ENCODE results near the gene HTR7.
"Not testable (repeated sequence)": the region's sequence is repeated elsewhere in the genome, so short reads cannot be mapped to it uniquely, and the experiment has no call there.

The HTR7 gene

DNA sequence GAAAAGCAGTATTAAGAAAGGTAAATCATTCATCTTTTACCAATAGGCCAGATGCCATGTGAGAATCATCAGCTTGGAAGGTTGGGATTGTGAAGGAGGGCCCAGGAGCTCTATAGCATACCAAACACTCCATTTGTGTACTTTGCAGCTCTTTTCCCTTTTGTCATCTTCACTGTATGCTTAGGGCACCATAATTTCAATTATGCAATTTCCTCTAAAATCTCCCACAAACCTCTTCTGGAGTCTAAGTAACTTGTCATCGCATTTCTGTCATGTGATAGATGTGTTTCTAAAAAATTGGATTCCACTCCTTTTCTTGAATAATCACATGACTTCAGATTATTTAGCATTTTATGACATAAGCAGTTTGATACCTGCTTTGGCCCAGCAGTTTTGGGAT, 31.8 kb upstream of the HTR7 start:
- Histone ChIP-seq H3K9me3 (no peaks in the 10 kb centered on the region), H3K4me3 (ENCODE audit: low read depth in 1 of 2, low read length in 1 of 2) (no peak overlapping the region), H3K4me1 (ENCODE audit: control insufficient read depth in 1 of 2, insufficient read depth in 1 of 2, low read depth in 1 of 2, low read length in 1 of 2) (no peaks in the 10 kb centered on the region), H3K27ac (no peak overlapping the region), H3K36me3 (peaks cover 38% of the 10 kb centered on the region), H3K27me3 (no peaks in the 10 kb centered on the region)
- TF ChIP-seq, protein P1, sequence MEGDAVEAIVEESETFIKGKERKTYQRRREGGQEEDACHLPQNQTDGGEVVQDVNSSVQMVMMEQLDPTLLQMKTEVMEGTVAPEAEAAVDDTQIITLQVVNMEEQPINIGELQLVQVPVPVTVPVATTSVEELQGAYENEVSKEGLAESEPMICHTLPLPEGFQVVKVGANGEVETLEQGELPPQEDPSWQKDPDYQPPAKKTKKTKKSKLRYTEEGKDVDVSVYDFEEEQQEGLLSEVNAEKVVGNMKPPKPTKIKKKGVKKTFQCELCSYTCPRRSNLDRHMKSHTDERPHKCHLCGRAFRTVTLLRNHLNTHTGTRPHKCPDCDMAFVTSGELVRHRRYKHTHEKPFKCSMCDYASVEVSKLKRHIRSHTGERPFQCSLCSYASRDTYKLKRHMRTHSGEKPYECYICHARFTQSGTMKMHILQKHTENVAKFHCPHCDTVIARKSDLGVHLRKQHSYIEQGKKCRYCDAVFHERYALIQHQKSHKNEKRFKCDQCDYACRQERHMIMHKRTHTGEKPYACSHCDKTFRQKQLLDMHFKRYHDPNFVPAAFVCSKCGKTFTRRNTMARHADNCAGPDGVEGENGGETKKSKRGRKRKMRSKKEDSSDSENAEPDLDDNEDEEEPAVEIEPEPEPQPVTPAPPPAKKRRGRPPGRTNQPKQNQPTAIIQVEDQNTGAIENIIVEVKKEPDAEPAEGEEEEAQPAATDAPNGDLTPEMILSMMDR (IDR thresholded peaks at IDR 0.05) = no peak

DNA sequence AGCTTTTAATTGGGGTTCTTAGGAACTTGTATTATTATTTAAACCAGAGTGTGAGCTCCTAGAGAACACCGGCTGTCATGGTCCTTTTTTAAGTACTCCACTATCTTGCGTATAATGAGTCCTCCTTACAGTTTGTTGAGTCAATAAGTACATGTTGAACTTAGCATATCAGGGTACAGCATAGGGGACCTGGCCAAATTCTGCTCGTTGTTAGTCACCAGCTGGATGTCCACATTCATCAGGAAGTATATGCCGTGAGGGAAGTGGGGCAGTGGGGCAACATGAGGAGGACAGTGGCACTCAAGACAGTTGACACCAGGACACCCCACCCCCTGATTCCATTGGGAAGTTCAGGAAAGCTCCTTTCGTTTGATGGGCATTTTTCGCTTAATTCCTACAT, 30.5 kb upstream of the HTR7 start:
- Histone ChIP-seq H3K4me1 (ENCODE audit: control insufficient read depth in 1 of 2, insufficient read depth in 1 of 2, low read depth in 1 of 2, low read length in 1 of 2) (no peaks in the 10 kb centered on the region), H3K27ac (no peak overlapping the region), H3K36me3 (peaks cover 35% of the 10 kb centered on the region), H3K9me3 (no peaks in the 10 kb centered on the region), H3K27me3 (no peaks in the 10 kb centered on the region), H3K4me3 (ENCODE audit: low read depth in 1 of 2, low read length in 1 of 2) (no peak overlapping the region)
- TF ChIP-seq, protein P1 (IDR thresholded peaks at IDR 0.05) = no peak

DNA sequence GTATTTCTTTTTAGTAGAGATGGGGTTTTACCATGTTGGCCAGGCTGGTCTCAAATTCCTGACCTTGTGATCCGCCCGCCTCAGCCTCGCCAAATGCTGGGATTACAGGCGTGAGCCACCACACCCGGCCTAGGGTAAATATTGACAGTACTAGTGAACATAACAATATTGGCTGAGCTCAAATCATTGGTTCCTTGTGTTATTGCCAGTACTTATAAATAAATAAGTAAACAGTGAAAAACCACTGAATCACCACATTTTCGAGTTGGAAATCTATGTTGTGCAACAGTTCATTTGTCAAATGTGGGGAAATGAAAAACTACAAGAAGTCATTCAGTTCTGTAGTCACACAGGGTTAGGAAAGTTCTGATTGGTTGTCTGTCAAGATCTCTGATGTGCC, 29.7 kb upstream of the HTR7 start:
- H3K9me3 ChIP-seq = no peaks in the 10 kb centered on the region
- no peak overlapping the region for H3K4me3 ChIP-seq (ENCODE audit: low read depth in 1 of 2, low read length in 1 of 2)
- TF ChIP-seq, protein P1 (IDR thresholded peaks at IDR 0.05) = no peak
- no peak overlapping the region for H3K27ac ChIP-seq
- H3K36me3 ChIP-seq = peaks cover 39% of the 10 kb centered on the region
- no peaks in the 10 kb centered on the region for H3K27me3 ChIP-seq
- H3K4me1 ChIP-seq (ENCODE audit: control insufficient read depth in 1 of 2, insufficient read depth in 1 of 2, low read depth in 1 of 2, low read length in 1 of 2) = no peaks in the 10 kb centered on the region

DNA sequence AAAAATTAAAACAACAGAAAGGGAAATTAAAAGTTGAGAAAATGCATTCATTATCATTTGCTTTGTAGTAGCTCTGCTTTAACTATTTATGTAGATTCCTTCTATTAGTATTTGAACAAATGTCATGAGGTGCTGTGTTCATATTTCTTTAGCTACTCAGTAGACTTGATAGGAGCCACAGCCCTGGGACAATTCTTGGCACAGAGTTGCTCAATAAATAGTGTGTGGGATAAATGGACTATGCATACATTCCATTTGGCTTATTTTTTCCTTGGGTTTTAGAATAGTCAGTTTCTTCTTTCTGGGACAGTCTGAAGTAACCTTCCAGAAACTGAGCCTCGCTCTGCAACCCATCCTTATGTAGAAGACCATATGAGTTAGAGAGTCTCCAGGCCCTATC, 27.3 kb upstream of the HTR7 start:
- no peaks in the 10 kb centered on the region for H3K27me3 ChIP-seq
- no peaks in the 10 kb centered on the region for H3K4me1 ChIP-seq (ENCODE audit: control insufficient read depth in 1 of 2, insufficient read depth in 1 of 2, low read depth in 1 of 2, low read length in 1 of 2)
- H3K27ac ChIP-seq = no peak overlapping the region
- TF ChIP-seq, protein P1 (IDR thresholded peaks at IDR 0.05) = no peak
- no peak overlapping the region for H3K4me3 ChIP-seq (ENCODE audit: low read depth in 1 of 2, low read length in 1 of 2)
- H3K36me3 ChIP-seq = peaks cover 46% of the 10 kb centered on the region
- no peaks in the 10 kb centered on the region for H3K9me3 ChIP-seq

DNA sequence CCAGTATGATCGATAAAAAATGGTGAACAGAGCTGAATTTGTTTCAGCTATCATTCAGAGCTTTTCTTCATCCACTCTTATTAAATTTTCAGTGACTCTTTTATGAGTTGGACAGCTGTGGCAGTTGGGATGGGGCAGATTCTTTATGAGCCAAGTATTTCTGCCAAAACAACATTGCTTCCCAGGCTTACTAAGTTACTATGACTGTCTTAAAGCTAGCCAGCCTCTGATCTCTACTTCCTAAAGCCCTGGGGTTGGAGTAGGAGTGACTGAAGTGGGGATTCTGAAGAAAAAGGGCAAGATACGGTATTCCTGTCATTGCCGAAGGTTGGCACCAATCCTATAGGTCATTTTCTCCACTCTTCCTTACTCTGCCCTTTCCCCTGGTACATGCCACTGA, 26.6 kb upstream of the HTR7 start:
- H3K4me3 ChIP-seq (ENCODE audit: low read depth in 1 of 2, low read length in 1 of 2) = no peak overlapping the region
- no peaks in the 10 kb centered on the region for H3K9me3 ChIP-seq
- TF ChIP-seq, protein P1 (IDR thresholded peaks at IDR 0.05) = no peak
- peaks cover 46% of the 10 kb centered on the region for H3K36me3 ChIP-seq
- no peak overlapping the region for H3K27ac ChIP-seq
- H3K4me1 ChIP-seq (ENCODE audit: control insufficient read depth in 1 of 2, insufficient read depth in 1 of 2, low read depth in 1 of 2, low read length in 1 of 2) = no peaks in the 10 kb centered on the region
- H3K27me3 ChIP-seq = no peaks in the 10 kb centered on the region

DNA sequence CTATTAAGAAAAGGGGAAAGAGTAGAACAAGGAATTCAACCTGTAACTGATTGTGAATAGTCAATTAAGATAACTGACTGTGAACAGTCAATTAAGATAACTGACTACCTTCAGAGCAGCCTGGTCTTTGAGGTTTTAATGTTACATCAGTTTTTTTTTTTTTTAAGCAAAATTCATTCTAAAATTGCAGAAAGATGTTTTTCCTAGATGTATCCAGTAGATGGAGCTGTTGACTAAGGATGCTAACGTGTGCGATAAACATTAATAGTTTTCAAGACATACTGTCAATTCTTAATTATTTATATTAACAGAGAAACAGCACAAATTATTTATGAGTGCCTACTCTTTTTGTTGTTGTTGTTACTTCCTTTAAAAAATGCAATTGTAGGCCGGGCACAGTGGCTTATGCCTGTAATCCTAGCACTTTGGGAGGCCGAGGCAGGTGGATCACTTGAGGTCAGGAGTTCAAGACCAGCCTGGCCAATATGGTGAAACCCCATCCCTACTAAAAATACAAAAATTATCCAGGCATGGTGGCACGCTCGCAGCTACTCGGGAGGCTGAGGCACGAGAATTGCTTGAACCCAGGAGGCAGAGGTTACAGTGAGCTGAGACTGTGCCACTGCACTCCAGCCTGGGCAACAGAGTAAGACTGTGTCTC, 22.4 kb upstream of the HTR7 start:
- not testable (repeated sequence) for H3K4me3 ChIP-seq (ENCODE audit: low read depth in 1 of 2, low read length in 1 of 2); H3K27me3 ChIP-seq; H3K9me3 ChIP-seq; H3K4me1 ChIP-seq (ENCODE audit: control insufficient read depth in 1 of 2, insufficient read depth in 1 of 2, low read depth in 1 of 2, low read length in 1 of 2); H3K27ac ChIP-seq
- peaks cover 33% of the 10 kb centered on the region for H3K36me3 ChIP-seq

All from neutrophil (primary cell).